Activated CD8-positive, alpha-beta memory T cell treated with anti-CD3 and anti-CD28 coated beads for 24 hours (primary cell): ENCODE measurements around the gene RIN3.
A peak's percentile ranks its signal among the peaks of the same experiment; 100 is the strongest.
"Not testable (repeated sequence)": the region's sequence is repeated elsewhere in the genome, so short reads cannot be mapped to it uniquely, and the experiment has no call there.

Source experiments
- DNase-seq: peaks from one replicate; pipeline ENCODE4 v3.0.0-alpha.2; 2020

RIN3 gene

GRCh38 chr14:92675976-92676375, 162.4 kb downstream of the RIN3 start:
- DNase-seq, result no peak

- DNase-seq, result no peak
These were observed 163.0 kb downstream of the RIN3 start for GRCh38 chr14:92676403-92677086.

GRCh38 chr14:92677087-92677668, 163.6 kb downstream of the RIN3 start:
- DNase-seq, result peak; percentile 83

DNA sequence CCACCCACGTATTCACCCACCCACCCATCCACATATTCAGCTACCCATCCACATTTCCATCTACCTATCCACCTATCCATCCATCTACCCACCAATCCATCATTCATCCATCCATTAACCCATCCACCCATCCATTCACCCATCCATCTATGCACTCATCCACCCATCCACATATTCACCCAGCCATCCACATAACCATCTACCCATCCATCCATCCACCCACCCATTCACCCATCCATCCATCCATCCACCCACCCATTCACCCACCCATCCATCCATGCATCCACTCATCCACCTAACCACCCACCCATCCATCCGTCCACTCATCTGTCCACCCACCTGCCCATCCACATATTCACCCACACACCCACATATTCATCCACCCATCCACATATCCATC, 164.4 kb downstream of the RIN3 start:
- no peak for DNase-seq

GRCh38 chr14:92678766-92679165, 165.2 kb downstream of the RIN3 start:
- no peak for DNase-seq

- no peak for DNase-seq
These were observed 165.7 kb downstream of the RIN3 start for GRCh38 chr14:92679246-92679645.

- not testable (repeated sequence) for DNase-seq
These were observed 166.7 kb downstream of the RIN3 start for GRCh38 chr14:92680330-92680729.

DNA sequence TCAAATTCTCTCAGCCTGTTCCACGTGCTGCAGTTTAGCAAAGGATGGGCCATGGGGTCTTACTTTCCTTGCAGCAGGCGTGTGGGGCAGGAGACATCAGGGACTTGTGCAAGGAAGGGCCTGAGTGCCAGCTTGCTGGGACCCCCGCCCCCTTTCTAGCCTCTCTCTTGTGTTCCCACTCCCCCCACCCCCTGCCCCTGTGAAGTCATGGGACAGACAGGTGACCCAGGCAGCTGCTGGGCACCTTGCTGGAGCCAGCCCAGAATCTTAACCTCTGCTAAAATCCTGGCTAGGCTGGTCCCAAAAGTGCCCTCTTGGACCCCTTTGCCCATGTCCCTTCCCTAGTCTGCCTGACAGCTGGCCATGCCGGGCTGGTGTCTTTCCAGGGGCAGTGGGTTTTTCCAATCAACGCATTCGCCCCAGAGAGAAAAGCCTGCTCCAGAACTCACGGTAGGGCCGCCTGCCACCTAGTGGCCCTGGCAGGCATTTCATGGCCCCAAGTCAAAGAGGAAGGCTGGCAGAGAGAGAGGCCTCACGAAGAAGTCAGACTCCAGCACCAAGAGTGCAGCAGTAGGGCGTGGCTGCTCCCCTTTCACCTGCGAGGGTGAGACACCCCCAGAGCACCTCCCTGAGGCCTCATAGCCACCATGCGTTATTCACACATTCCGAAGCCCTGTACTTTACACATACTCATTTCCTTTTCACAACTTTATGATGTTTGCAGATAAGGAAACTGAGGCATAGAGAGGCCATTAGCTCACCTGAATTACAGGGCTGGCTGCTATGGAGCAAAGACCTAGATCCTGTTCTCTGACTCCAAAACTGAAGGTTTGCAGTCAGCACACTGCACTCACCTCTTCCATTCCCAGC, 167.4 kb downstream of the RIN3 start:
- DNase-seq, result peak; percentile 90

- no peak for DNase-seq
These were observed 169.5 kb downstream of the RIN3 start for GRCh38 chr14:92683041-92683440.

DNA sequence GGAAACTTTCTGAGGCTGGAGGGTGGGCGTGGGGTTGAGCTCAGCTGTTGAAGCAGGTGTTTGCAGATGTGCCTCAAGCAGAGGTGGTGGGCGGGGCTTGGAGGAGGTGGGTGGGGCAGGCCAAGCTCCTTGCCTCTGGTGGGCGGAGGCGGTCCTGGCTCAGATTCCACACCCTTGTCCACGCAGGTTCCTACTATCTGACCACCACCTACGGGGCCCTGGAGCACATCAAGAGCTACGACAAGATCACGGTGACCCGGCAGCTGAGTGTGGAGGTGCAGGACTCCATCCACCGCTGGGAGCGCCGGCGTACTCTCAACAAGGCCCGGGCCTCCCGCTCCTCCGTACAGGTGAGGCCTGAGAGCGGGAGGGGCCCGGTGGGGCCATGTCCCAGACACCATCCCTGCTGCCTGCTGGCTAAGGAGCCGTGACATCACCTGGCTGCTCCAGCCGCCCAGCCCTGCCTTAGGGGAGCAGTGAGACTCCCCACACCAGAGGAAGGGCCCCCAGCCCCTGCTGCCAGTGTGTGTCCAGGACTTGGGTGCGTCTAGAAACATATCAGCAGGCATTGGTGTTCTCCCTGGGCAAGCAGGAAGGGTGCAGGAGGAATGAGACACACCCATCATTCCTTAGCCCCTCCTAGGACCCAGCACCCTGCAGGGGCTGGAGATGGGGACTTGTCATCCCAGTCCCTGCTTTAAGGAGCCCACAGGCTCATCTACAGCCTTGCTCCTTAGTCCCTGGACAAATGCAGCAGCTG, 171.4 kb downstream of the RIN3 start:
- no peak for DNase-seq

GRCh38 chr14:92685784-92686355, 172.3 kb downstream of the RIN3 start:
- no peak for DNase-seq

DNA sequence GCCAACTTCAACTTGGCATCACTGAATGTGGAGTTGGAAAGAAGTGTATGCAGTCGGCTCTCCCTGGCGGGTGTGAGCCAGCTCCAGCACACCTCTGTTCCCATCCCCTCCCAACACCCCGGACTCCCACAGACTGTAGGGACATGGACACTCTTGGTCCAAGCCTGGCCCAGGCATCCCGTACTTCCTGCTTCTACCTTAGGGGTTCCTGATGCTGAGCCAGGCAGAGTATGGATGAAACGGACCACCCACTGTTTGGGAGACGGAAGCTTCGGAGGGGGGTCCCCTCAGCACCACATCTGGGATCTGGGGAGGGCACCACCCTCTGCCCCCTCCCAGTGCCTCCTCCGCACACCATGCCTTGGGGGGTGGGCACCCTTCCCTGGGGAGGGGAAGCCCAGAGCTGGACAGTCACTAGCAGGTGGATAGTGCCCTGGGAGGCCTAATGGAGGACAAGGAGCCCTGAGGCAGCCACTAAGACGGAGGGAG, 172.9 kb downstream of the RIN3 start:
- DNase-seq, result no peak

DNA sequence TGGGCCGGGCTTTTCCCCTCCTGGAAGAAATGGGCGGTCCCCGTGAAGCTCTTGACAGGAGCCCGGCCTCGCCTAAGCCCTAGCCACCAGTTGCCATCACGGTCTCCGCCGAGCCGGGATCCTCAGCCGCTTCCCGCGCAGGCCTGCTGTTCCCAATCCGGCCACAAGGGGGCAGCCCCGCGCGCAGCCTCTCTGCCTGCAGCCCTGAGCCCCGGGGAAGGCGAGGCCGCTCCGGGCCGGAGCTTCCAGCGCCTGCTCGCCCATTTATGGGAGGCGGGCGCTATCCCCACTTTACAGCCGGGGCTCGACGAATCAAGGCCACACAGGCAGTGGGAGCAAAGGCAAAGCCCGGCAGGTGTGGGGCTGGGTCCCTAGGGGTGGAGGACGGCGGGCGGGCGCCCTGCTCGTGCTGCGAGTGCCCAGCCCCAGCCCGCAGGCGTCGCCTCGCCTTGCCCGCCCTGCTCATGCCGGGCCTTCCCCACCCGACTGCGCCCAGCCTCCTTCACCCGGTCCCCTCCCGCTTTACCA, 173.4 kb downstream of the RIN3 start:
- DNase-seq, result peak; percentile 94

DNA sequence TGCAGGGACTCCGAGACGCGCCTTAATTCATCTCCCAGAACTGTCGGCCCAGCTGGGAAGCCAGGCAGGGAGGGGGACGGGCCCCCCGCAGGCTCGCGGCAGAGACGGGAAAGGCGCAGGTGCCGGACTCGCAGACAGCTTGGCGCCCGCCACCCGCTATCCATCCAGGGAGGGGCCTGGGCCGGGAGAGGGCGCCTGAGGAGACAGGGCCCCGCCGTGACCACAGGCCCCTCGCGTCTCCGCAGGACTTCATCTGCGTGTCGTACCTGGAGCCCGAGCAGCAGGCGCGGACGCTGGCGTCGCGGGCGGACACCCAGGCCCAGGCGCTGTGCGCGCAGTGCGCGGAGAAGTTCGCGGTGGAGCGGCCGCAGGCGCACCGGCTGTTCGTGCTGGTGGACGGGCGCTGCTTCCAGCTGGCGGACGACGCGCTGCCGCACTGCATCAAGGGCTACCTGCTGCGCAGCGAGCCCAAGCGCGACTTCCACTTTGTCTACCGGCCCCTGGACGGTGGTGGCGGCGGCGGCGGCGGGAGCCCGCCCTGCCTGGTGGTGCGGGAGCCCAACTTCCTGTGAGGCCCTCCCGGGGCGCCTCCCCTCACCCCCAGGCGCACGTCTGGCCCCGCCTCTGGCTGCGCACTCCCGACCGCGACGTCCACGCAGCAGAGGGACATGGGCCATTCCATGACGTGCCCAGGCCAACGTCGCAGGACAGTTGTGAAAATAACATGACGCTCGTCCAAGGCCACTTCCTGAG, 174.3 kb downstream of the RIN3 start:
- DNase-seq, result no peak

DNA sequence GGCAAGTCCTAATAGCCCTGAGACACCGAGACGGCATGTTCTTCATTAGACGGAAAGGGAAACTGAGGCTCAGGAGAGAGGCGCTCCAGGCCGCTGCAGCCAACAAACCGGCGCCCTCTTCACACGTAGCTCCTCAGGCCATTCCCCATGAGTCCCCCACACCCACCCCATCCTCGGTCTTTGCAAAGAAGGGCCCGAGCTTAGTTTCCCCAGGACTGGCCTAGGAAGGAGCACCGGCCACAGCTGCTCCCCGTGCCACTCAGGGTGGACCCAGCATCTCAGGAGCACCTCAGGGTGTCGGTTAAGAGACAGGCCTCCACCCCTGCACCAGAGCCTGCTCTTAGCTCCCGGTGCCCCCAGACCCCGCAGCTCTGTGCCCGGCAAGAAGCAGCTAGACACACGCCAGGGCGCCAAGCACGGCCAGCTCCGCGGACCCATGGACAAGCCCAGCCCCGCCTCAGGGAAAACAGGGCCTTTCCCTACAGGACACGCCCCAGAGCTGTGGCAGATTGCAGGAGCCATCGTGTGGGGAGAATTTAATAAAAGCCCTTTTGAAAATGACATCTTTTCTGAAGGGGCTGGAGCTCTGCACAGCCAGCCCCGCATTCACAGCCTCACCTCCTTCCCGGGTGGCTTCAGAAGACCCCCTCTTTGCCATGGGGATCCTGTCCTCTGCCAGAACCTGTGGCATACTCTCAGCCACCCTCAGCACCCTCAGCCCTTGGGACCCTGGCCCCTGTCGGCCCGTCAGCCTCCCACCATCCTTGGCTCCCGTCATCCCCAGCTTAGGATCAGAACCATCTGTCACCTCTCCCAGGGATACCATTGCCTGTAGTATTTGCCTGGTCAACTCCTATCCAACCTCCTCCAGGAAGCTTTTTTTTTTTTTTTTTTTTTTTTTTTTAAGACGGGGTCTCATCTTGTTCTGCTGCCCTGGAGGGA, 175.1 kb downstream of the RIN3 start:
- DNase-seq, result no peak

GRCh38 chr14:92690171-92691011, 176.8 kb downstream of the RIN3 start:
- no peak for DNase-seq

DNA sequence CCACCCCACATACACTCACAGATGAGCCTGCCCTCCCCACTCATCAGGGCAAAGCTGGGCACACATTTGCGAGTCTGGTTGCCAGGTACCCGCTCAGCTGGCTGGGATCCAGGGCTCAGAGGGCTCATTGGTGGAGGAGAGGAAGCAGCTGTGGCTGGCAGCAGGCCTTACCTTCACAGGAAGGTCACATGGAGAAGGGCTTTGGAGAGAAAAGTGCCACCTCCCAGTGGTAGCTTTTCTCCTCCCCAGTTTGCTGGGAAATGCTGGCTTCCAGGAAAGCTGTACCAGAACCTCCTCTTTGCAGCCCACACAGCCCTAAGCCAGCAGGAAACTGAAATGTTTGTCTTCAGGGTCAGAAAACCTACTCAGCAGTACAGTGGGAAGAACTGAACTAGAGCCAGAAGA, 179.2 kb downstream of the RIN3 start:
- no peak for DNase-seq

- DNase-seq, result no peak
These were observed 180.6 kb downstream of the RIN3 start for GRCh38 chr14:92693998-92694795.

DNA sequence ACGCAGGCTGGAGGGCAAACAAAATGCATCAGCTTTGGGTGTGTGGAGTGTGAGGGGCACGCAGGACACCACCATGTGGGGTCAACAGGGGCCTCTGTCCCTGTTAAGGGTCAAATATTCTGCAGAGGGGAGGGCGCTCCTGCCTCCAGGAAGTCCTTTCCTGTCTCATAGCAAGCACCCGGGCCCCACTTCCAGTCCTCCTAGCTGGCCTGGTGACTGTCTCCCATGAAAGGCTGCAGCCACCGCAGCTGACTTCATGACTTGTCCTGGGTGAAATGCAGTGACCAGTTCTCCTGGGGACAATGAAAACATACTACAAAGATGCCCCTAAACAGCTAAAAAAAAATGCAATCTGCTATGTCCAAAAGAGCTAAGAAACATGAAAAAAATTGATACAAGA, 181.2 kb downstream of the RIN3 start:
- no peak for DNase-seq
